ENCODE measurements around the gene ADAMTSL3.

DNA sequence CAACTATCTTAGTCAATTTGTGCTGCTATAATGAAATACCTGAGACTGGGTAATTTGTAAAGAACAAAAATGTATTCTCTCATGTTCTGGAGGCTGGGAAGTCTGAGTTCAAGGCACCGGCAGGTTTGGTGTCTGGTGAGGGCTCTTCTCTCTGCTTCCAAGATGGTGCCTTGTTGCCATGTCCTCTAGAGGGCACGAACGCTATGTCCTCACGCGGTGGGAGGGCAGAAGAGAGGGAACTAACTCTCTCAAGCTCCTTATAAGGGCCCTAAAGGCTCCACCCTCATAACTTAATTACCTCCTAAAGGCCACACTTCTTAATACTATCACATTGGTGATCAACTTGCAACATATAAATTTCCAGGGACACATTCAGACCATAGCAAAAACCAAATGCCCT lies 108.4 kb downstream of the ADAMTSL3 start:
- TF ChIP-seq, protein P1, sequence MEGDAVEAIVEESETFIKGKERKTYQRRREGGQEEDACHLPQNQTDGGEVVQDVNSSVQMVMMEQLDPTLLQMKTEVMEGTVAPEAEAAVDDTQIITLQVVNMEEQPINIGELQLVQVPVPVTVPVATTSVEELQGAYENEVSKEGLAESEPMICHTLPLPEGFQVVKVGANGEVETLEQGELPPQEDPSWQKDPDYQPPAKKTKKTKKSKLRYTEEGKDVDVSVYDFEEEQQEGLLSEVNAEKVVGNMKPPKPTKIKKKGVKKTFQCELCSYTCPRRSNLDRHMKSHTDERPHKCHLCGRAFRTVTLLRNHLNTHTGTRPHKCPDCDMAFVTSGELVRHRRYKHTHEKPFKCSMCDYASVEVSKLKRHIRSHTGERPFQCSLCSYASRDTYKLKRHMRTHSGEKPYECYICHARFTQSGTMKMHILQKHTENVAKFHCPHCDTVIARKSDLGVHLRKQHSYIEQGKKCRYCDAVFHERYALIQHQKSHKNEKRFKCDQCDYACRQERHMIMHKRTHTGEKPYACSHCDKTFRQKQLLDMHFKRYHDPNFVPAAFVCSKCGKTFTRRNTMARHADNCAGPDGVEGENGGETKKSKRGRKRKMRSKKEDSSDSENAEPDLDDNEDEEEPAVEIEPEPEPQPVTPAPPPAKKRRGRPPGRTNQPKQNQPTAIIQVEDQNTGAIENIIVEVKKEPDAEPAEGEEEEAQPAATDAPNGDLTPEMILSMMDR (conservative IDR thresholded peaks at IDR 0.05; ENCODE audit: low read depth in 2 of 2) = peak in 1 of 2 experiments; percentile 12; a peak in 1 of 4 replicates
- no peak for TF ChIP-seq NANOG (IDR thresholded peaks at IDR 0.05; ENCODE audit: borderline replicate concordance)
- TF ChIP-seq EZH2 (IDR thresholded peaks at IDR 0.05; ENCODE audit: low read depth, unreplicated experiment) = no peak
- TF ChIP-seq, protein P2, sequence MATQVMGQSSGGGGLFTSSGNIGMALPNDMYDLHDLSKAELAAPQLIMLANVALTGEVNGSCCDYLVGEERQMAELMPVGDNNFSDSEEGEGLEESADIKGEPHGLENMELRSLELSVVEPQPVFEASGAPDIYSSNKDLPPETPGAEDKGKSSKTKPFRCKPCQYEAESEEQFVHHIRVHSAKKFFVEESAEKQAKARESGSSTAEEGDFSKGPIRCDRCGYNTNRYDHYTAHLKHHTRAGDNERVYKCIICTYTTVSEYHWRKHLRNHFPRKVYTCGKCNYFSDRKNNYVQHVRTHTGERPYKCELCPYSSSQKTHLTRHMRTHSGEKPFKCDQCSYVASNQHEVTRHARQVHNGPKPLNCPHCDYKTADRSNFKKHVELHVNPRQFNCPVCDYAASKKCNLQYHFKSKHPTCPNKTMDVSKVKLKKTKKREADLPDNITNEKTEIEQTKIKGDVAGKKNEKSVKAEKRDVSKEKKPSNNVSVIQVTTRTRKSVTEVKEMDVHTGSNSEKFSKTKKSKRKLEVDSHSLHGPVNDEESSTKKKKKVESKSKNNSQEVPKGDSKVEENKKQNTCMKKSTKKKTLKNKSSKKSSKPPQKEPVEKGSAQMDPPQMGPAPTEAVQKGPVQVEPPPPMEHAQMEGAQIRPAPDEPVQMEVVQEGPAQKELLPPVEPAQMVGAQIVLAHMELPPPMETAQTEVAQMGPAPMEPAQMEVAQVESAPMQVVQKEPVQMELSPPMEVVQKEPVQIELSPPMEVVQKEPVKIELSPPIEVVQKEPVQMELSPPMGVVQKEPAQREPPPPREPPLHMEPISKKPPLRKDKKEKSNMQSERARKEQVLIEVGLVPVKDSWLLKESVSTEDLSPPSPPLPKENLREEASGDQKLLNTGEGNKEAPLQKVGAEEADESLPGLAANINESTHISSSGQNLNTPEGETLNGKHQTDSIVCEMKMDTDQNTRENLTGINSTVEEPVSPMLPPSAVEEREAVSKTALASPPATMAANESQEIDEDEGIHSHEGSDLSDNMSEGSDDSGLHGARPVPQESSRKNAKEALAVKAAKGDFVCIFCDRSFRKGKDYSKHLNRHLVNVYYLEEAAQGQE (IDR thresholded peaks at IDR 0.05; ENCODE audit: unreplicated experiment) = no peak
- no peak for TF ChIP-seq EZH2phosphoT487 (IDR thresholded peaks at IDR 0.05; ENCODE audit: unreplicated experiment)
